GM21786 (cell line): ENCODE data around the gene DNAH9.

ENCODE experiments used
- ATAC-seq: cut with Tn5 transposase; IDR thresholded peaks from one replicate; pipeline ENCODE4 v1.9.1; 2021; ENCODE audit not compliant: unreplicated experiment

The DNAH9 gene

GRCh38 chr17:11747441-11747840 is 149.2 kb downstream of the DNAH9 start:
- no peak for ATAC-seq

GRCh38 chr17:11757815-11758214 is 159.5 kb downstream of the DNAH9 start:
- no peak for ATAC-seq

DNA sequence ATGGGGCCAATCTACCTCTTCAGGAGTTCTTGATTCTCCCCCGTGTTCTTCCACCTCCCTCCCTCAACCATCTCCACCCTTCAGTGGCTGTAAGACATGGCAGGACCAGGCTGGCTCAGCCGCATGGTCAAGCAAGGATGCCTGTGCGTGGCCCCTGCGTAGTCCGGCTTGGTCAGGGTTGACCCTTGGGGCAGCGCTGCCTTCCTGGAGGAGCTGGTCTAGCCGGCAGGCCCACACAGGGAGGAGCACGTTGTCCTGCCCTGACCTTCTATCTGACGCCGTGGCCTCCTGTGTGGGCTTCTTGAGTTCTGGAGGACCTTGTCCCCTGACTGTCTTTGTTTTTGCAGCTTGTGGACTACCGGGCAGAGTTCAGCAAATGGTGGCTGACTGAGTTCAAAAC is 169.8 kb downstream of the DNAH9 start:
- no peak for ATAC-seq

DNA sequence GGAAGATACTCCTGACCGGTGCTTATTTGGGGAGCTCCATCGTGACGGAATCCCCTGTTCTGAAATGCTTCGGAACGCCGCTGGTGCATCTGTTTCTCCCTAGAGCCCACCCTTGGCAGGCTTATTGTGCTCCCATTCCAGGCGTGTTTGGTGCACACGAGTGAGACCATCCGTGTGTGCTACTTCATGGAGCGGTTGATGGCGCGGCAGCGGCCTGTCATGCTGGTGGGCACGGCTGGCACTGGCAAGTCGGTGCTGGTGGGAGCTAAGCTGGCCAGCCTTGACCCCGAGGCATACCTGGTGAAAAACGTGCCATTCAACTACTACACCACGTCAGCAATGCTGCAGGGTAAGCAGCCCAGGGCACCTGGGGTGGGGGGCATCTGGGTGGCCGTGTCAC is 170.7 kb downstream of the DNAH9 start:
- no peak for ATAC-seq

DNA sequence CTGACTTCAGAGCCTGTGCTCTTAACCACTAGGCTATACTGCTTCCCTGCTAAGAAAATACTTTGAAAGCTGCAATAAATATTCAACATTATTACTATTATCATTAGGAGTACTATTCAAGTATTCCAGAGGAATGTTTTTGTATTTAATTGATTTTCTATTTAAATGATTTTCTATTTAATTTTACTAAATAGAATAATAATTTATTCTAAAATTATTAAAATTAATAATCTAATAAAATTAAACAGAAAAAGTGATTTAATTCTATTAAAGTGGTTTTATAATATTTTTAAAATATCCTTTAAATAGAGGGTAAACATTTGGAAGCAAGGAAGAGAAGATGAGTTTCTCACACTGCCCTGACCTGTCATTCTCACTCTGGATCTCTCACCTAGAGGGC is 173.8 kb downstream of the DNAH9 start:
- no peak for ATAC-seq

DNA sequence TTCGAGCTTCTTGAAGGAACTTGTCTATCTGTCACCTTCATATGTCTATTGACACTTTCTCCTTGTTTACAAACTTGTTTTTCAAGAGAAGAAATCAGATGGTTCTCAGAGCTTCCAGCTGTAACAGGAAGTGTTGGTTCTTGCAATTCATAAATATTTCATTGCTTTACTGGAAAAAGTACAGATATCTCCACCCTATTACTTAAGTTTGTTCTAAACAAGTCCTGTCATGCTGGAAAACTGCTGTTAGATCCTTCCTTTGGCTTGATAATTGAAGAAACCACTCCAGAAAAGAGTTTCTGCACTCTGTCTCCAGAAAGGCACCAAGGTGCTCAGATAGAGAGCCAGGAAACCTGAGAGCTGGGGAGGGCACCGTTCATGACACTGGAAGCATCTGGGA is 181.6 kb downstream of the DNAH9 start:
- ATAC-seq = no peak

DNA sequence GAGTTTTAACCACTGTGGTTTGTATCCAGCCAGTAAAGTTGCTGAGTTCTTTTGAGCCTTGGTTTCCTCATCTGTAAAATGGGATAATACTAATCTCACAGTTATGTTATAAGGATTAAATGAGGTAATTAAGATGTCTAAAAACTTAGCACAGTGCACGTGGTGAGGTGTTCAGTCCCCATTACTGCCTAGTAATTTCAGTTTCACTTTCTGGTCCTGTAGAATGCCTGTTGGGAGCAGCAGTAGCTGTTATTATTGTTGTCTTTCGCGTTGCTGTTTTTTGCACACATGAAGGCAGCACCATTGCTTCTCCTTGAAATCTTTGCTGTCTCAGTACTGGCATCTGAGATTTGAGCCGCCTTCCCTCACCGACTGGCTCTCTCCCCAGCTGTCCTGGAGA is 182.4 kb downstream of the DNAH9 start:
- no peak for ATAC-seq

DNA sequence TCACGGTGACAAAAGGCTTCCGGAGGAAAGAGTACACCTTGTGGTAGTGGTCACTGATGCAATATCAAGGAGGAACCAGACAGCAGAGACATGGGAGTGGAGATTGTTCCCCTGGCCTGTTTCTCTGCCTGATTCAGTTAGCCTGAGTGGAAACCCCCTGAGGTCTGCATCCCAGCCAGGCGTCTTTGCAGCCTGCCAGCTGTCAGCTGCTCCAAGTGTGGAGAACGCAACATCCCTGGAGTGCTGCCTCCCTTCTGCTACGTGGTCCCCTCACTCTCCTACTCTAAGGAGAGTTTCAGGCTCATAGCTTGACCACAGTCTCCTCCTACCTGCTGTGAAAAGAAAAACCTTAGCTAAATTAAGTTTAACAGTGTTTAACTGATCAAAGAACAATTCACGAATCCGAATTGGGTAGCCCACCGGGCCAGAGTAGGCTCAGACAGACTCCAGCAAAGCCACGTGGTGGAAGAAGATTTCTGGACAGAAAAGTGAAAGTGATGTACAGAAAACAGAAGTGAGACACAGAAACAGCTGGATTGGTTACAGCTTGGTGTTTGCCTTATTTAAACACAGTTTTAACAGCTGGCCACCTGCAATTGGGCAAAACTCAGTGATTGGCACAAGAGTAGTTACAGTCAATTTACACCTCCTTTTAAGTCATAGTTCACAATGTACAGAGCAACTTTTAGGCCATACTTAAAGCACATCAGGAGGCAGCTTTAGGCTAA is 188.6 kb downstream of the DNAH9 start:
- ATAC-seq = no peak

- no peak for ATAC-seq
These were observed 197.6 kb downstream of the DNAH9 start for GRCh38 chr17:11795906-11796305.

DNA sequence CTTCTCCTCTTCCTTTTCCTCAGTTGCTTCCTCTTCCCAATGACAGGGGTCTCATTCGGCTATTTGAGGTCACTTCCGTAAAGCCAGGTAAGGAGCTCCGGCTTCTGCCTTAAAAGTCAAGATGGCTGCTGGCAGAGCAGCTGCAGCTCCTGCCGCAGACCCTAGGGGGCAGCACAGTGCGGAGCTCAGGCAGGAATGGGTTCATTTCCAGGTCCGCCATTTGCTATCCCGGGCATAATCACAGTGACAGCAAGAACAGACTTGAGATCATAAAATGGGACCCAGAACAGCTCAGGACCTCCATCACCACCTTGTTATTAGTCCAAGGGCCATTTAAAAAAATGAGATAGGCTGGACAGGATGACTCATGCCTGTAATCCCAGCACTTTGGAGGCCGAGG is 199.5 kb downstream of the DNAH9 start:
- no peak for ATAC-seq

DNA sequence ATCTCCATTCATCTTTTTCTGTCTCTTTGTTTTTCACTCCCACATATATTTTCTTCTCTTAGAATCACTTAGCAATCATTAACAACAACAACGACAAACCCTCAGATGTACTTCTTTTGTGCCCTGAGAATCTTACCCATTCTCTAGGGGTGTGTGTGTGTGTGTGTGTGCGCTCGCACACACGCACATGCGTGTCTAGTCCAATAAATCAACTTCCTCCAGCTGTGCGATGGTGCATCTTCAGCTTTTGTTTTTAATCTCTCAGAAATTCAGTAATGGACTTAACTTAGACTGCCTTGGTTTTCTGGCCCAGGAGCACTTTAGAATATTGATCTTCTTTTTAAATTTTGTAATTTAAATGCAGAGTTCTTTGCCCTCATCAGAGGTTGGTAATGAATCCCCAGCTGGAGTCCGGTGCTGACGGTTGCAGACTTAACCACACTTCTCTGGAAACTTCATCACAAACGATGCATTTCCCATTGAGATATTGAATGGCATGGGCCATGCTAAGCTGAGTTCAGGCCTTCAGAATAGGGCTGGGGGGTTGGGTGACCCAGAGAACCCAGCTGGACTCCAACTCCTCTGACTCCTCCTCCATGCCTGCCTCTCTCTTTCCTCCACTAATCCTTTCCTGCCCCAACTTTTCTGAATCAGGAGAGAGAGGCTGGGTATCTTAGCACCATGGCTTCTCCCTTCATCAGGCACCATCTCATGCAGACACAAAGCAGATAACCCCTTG is 205.1 kb downstream of the DNAH9 start:
- no peak for ATAC-seq

DNA sequence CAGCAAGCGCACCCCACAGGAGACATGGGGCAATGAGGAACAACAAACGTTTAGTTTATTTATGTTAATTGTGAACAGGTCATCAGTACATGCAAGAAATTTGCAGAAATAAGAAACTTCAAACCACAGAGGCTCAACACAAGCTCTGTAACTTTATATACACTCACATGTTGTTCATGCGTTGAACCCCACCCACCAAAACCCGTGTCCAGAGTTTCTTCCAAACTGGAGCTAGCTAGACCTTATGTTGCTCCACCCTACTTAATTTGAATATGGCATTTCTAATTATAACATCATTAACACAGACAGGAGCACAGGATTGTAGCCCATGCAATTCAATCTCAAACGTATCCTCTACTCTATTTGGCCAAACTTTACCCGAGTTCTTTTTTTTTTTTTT is 206.9 kb downstream of the DNAH9 start:
- no peak for ATAC-seq

DNA sequence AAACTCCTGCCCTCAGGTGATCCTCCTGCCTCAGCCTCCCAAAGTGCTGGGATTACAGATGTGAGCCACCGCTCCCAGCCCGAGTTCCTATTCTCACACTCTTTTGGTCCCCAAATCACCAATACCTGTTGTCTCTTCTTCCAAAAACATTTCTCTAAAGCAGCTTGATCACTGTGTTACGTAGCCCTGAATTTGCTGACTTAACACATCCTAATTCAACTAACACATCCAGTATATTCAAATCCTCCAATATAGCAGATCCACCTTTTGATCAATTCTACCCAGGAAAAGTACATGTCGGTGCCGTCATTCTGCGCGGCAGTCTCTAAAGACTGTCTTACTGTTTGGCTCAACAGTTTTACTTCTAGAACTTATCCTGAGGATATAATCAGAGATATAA is 207.7 kb downstream of the DNAH9 start:
- ATAC-seq = no peak

DNA sequence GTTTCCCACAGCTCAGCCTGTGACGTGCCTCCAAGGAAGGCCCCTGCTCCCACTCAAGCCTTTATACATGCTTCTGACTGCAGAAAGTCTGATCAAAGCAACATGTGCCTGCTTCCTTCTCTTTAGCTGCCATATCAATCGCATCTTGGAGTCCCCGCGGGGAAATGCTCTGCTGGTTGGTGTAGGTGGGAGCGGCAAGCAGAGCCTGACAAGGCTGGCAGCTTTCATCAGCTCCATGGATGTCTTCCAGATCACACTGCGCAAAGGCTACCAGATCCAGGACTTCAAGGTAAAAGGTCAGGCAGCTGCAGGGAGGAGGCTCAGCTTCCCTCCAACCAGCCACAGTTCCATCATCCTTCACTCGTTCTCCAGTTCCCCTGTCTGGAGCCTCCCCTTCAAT is 209.3 kb downstream of the DNAH9 start:
- no peak for ATAC-seq

GRCh38 chr17:11813278-11813677 is 215.0 kb downstream of the DNAH9 start:
- no peak for ATAC-seq

DNA sequence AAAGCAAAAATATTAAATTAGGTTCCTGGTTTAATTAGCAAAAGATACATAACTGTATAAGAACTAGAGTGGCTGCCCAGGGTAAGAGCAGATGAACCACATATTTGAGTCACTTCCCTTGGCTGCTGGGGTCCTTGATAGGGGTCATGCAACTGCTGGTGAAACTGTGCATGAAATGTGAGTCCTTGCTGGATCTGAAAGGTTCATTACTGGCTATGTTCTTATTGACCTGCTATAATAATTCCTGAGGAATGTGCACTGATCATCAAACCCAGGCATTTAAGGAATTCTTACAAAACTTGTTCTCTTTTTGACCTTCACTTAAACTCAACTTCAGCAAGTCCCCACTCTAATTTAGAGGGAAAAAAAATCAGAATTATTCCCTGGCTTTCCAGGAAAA is 215.6 kb downstream of the DNAH9 start:
- ATAC-seq = no peak

- ATAC-seq = no peak
These were observed 216.5 kb downstream of the DNAH9 start for GRCh38 chr17:11814655-11815262.

GRCh38 chr17:11816409-11816808 is 218.1 kb downstream of the DNAH9 start:
- ATAC-seq = no peak

GRCh38 chr17:11823862-11824261 is 225.6 kb downstream of the DNAH9 start:
- no peak for ATAC-seq

GRCh38 chr17:11825572-11826209 is 227.4 kb downstream of the DNAH9 start:
- no peak for ATAC-seq

DNA sequence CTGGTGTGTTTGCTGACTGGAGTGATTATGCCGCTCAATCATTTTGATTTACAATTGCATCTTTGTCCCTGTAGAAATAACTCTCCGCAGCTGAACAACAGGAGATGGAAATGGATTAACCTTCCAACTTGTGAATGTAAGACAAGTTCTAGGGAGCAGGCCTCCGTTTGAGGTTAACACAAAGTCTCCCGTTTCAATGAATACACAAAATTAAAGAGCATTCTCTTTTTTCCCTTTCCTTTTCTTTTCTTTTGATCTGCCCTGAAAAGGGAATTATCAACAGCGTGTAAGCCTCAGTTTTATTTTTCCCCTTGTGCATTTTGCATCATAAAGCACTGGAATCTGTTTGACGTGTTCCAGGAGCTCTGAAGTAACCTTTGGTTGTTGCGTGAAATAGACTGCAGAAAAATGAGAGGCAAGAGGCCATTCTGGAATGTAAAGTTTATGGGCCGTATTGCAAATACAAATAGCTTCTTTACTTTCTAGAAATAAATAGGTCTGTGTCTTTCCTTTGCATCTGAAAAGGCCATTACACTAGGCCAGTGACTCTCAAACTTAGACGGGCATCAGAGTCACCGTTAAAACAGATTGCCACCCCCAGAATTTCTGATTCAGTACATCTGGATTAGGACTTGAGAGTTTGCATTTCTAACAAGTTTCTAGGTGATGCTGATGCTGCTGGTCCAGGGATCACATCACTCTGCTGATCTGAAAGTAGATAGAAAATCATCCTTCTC is 234.3 kb downstream of the DNAH9 start:
- ATAC-seq = no peak
